Measurements from ENCODE around the gene GALNT9.

Gene GALNT9

GRCh38 chr12:132178801-132179401 is 150.5 kb downstream of the GALNT9 start:
- no peak for DNase-seq

DNA sequence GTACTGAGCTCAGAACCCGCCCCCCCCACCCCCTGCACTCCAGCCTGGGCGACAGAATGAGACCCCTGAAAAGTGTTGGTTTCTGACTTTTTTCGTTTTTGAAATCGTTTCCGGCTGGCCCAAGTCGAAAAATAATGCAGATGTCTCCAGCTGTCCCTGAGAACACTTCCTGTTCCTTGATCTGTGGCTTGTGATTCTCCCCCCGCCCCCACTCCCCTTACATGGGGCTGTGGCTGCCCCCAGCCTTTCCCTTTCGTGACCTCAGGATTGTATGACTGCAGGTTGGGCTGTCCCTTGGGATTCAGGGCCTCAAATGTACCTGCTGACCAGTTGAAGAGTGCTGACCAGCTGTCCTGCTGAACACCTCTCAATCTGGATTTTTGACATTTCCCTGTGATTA is 151.1 kb downstream of the GALNT9 start:
- DNase-seq: no peak

- DNase-seq: no peak
Observed at GRCh38 chr12:132176920-132177551, 152.4 kb downstream of the GALNT9 start.

GRCh38 chr12:132176385-132176919 is 152.9 kb downstream of the GALNT9 start:
- DNase-seq: no peak

DNA sequence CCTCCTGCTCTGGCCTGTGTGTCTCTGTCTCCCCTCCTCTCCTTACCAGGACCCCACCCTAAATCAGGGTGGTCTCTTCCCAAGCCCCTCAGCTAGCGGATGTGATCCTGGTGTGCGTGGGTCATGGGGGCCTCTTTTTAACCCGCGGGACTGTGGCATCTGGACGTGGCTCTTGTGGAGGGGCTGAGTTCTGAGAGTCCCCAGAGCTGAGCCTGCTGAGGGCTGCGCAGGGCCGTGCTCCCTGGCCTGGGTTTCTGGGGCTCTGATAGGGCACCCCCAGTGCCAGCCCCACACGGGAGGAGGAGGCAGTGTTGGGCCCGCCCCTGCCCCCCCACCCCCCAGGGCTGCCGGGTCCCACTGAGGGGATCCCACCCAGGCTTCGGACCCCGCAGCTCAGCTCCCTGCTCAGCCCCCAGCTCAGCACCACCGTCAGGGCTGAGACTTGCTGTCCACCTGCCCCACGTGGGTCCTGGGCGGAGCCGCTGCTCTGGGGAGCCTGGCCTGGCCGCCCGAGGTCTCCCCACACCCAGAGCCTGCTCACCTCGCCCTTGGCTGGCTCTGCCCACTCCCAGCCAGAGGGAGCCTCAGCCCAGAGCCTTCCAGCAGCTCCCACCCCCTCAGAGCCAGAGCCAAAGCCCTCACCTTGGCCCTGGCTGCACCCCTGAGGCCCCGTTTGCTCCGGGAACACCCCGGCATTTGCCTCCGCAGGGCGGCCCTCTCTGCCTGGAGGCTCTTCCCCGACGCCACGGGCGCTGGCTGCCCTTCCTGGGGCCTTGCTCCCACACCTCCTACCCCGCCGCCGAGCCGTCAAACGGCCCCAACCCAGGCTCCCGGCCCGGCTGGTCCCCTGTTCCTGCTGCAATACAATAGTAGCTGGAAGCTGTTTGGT is 153.6 kb downstream of the GALNT9 start:
- DNase-seq: no peak

GRCh38 chr12:132174839-132175490 is 154.4 kb downstream of the GALNT9 start:
- no peak for DNase-seq

GRCh38 chr12:132174015-132174838 is 155.2 kb downstream of the GALNT9 start:
- DNase-seq: no peak

DNA sequence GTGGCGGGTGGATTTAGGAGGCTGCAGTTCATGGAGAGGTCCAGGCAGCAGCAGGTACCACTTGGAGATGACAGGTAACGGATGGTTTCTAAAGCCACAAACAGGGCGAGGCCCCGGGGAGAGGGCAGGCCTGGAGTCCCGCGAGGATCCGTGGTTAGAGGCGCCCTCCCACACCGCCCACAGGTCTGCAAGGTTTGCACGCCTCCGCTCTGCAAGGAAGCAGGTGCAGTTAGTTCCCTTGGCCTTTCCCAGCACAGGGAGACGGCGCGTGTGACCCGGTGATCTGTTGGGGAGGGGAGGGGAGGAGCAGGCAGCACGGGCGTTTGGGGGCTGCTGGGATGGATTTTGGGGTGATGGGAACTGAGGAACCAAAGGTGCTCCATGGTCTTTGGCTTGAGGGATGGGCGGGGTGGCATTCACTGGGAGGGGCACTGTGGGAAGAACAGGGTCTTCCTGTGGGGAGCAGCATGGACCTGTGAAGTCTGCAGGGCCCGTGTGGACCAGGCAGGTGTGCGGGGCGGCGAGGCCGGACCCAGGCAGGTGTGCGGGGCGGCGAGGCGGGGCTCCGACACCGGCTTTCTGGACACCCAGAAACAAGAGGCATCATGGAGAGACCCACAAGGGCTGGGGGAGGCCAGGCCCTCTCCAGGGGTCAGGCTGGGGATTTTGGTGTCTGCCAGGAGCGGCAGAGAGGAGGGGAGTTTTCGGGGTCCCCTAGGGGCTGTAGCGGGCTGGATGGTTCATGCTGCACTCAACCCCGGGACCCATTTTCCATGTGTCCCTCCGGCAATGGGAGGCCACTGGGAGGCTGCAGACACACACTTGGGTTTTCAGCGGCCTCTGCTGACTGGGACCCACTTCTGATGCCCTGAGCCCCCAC is 156.0 kb downstream of the GALNT9 start:
- no peak for DNase-seq

- DNase-seq: no peak
Observed at GRCh38 chr12:132172619-132173018, 156.8 kb downstream of the GALNT9 start.

DNA sequence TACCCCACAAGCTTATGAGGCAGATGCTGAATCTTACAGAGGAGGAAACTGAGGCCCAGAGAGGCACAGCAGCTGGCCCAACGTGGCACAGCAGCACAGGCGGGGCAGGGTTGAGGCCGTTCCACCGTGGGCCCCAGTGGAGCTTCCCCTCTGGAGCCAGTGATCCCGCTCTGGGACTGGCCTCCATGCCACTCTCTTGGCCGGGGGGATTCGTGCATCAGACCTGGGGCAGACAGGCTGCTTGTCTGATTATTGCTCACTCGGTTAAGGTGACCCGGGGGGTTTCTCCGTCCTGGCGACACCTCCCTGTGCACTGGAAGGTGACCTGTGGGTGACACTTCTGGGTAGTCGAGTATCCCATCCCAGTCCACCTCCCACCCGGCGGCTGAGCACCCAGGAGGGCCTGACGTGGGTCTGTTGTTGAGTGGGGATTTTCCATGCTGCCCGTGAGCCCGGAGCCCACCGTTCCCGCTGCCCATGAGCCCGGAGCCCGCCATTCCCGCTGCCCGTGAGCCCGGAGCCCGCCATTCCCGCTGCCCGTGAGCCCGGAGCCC is 157.3 kb downstream of the GALNT9 start:
- no peak for DNase-seq

DNA sequence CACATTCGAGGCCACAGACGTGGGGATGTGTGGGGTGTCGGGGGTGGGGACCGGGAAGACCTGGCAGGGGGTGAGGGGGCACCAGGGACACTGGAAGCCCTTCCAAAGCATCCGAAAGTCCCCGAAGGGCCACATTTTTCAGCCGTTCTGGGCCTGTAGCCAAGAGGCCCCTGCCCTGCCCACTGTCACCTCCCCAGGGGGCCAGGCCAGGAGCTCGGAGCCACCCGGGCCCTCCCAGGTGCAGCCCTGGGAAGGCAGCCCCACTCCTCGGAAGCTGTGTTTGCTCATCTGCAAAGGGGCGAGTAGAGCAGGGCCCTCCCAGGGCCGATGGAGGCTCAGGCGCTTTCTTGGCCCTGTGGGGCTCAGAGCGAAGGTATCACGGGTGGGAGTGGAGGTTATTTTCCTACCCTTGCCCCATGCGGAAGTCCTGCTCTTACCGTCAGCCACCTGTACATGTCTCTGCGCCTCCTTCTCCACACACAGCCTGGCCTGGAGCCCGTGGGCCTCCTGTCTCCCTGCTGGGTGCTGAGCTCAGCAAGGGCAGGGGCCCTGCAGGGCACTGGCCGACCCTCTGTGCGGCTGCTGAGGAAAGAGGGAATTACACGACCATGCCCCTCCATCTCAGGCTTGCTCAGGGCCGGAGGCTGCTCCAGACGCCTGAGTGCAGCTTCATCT is 158.0 kb downstream of the GALNT9 start:
- no peak for DNase-seq

GRCh38 chr12:132170637-132171292 is 158.6 kb downstream of the GALNT9 start:
- no peak for DNase-seq

GRCh38 chr12:132170094-132170636 is 159.2 kb downstream of the GALNT9 start:
- no peak for DNase-seq

DNA sequence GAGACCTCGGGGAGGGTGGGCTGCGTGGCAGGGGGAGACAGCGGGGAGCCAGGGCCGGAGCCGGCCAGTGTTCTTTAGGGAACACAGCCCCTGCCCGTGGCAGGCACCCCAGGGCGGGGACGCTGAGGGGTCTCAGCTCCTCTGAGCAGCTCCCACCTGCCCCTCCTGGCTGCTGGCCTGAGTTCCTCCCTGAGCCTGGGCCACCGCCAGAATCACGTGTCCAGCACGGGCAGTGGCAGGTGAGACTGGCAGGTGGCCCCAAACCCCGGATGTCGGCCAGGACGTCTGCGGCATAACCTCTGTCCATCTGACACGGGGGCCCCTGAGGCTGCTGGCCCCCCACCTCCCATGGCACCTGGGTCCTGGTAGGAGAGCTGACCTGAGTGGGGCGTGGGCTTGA is 160.0 kb downstream of the GALNT9 start:
- no peak for DNase-seq

GRCh38 chr12:132168311-132169031 is 160.9 kb downstream of the GALNT9 start:
- DNase-seq: no peak

DNA sequence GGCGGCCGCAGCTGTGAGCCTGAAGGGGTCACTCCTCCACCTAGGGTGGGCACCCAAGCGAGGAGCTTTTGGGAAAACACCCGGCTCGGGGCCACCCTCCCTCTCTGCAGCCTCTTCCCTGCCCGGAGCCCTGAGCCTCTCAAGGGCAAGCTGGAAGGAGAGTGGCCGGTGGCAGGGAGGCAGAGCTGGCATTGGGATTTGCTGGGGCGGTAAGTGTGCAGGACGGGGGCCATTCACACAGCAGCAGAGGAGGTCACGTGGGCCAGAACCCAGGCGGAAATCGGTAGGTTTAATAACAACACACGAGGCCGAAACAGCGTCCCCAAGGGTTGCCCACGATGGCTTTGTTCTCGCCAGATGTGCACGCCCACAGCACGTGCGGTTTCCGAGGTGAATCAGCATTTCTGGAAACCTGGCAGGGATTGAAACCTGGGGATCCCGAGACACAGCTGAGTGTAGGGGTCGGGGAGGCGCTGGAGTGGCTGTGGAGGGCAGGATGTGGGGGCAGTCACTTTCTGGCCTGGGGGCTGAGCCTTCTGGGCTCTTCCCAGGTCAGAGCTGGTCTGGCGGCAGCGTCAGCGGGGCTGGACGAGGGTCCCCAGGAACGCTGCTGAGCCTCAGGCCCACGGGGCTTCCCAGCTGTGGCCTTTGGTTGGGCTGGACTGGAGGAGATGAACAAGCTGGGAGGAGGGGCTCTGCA is 161.6 kb downstream of the GALNT9 start:
- no peak for DNase-seq

DNA sequence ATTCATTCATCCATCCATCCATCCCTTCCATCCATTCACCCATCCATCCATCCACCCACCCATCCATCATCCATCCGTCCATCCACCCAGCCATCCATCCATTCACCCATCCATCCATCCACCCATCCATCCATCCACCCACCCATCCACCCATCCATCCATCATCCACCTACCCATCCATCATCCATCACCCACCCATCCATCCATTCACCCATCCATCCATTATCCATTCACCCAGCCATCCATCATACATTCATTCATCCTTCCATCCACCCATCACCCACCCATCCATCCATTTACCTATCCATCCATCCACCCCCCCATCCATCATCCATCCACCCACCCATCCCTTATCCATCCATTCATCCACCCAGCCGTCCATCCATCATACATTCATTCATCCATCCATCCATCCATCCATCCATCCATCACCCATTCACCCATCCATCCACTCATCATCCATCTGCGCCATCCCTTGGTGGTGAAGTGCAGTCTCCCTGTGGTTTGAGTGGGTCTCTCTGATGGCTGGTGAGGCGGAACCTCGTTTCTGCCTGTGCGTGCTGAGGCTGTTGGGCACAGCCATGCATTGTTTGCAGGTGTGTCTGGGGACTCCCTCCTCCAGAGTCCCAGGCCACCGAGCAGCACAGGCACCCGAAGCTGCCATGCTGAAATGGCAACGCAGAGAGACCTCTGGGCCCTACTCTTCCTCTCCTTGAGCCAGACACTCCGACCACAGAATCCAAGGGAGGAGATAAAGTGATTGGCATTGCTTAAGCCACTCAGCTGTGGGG is 162.4 kb downstream of the GALNT9 start:
- no peak for DNase-seq

Measured in activated CD4-positive, CD25-positive, alpha-beta regulatory T cell treated with anti-CD3 and anti-CD28 coated beads, Interleukin-2, amount 50 U/mL, for 72 hours (primary cell).